HEK293 (cell line): ENCODE data around the gene FAM193B.

Experiments used
- CTCF ChIA-PET: fragments of 350-600 bp; formaldehyde crosslinking; extraction: SDS; loops from one replicate; lab custom pipeline; 2021; ENCODE audit warnings: antibody characterized with exemption; lab: Yijun Ruan, JAX
- POLR2A ChIA-PET: fragments of 300-600 bp; formaldehyde crosslinking; extraction: SDS; loops from one replicate; lab custom pipeline; 2020; ENCODE audit warnings: antibody characterized with exemption, inconsistent platforms; lab: Yijun Ruan, JAX
- H3K27ac ChIP-seq: fragments of 200-500 bp; sonication (Bioruptor generic); 2 replicates; pipeline ENCODE4 v1.5.1; 2014; ENCODE audit warnings: low read depth, low read length, control low read depth, inconsistent platforms; ENCODE audit errors: extremely low read depth
- H3K36me3 ChIP-seq, 2 experiments: fragments of 200-500 bp in 1 of 2; sonication (Bioruptor generic) in 1 of 2; 1 replicate in 1 of 2; 2 replicates in 1 of 2; pipeline ENCODE4 v1.5.1; 2014 to 2017; ENCODE audit warnings: inconsistent platforms in 2 of 2, low read length in 2 of 2; ENCODE audit not compliant: control insufficient read depth in 2 of 2, insufficient read depth in 1 of 2
- H3K4me1 ChIP-seq: fragments of 200-500 bp; sonication (Bioruptor generic); 2 replicates; pipeline ENCODE4 v1.5.1; 2014; ENCODE audit warnings: mild to moderate bottlenecking, low read length, inconsistent platforms; ENCODE audit not compliant: control insufficient read depth, insufficient read depth
- H3K4me3 ChIP-seq: 2 replicates; pipeline ENCODE4 v1.5.1; 2011; ENCODE audit warnings: low read depth, mild to moderate bottlenecking, control low read depth, low read length, moderate library complexity
- H3K9me3 ChIP-seq: fragments of 200-500 bp; sonication (Bioruptor generic); 2 replicates; pipeline ENCODE4 v1.5.1; 2014; ENCODE audit warnings: low read depth, low read length, inconsistent platforms; ENCODE audit not compliant: control insufficient read depth, insufficient read depth
- KLF10 ChIP-seq: fragments of 450-650 bp; IDR thresholded peaks from 2 replicates; pipeline ENCODE4 v1.5.1; 2018; ENCODE audit warnings: missing biosample characterization, mild to moderate bottlenecking, missing genetic modification characterization
- KLF16 ChIP-seq: fragments of 450-650 bp; formaldehyde crosslinking; IDR thresholded peaks from 2 replicates; pipeline ENCODE4 v1.5.1; 2017; ENCODE audit warnings: missing biosample characterization, missing genetic modification characterization
- WT1 ChIP-seq: fragments of 450-650 bp; formaldehyde crosslinking; IDR thresholded peaks from 2 replicates; pipeline ENCODE4 v1.5.1; 2016; ENCODE audit warnings: missing biosample characterization, missing genetic modification characterization
- ZBTB1 ChIP-seq: fragments of 450-650 bp; formaldehyde crosslinking; IDR thresholded peaks from 2 replicates; pipeline ENCODE4 v1.5.1; 2016; ENCODE audit warnings: missing biosample characterization, missing genetic modification characterization
- ZBTB48 ChIP-seq: fragments of 450-650 bp; formaldehyde crosslinking; IDR thresholded peaks from 2 replicates; pipeline ENCODE4 v1.5.1; 2016; ENCODE audit warnings: missing biosample characterization, missing genetic modification characterization
- ZNF155 ChIP-seq: fragments of 450-650 bp; formaldehyde crosslinking; IDR thresholded peaks from 2 replicates; pipeline ENCODE4 v1.5.1; 2016; ENCODE audit warnings: missing biosample characterization, missing genetic modification characterization
- ZNF335 ChIP-seq: fragments of 450-650 bp; formaldehyde crosslinking; conservative IDR thresholded peaks from 2 replicates; pipeline ENCODE4 v1.5.1; 2016; ENCODE audit warnings: missing biosample characterization, missing genetic modification characterization
- ZNF350 ChIP-seq: fragments of 450-650 bp; formaldehyde crosslinking; IDR thresholded peaks from 2 replicates; pipeline ENCODE4 v1.5.0; 2017; ENCODE audit warnings: missing biosample characterization, mild to moderate bottlenecking, missing genetic modification characterization
- ZNF501 ChIP-seq: fragments of 450-650 bp; formaldehyde crosslinking; IDR thresholded peaks from 2 replicates; pipeline ENCODE4 v1.5.1; 2016; ENCODE audit warnings: missing biosample characterization, missing genetic modification characterization
- ZNF514 ChIP-seq: fragments of 450-650 bp; formaldehyde crosslinking; IDR thresholded peaks from 2 replicates; pipeline ENCODE4 v1.5.1; 2016; ENCODE audit warnings: missing biosample characterization, missing genetic modification characterization
- ZNF596 ChIP-seq: fragments of 450-650 bp; IDR thresholded peaks from 2 replicates; pipeline ENCODE4 v1.5.0; 2018; ENCODE audit warnings: missing biosample characterization, mild to moderate bottlenecking, missing genetic modification characterization, moderate library complexity
- ZNF76 ChIP-seq: fragments of 450-650 bp; formaldehyde crosslinking; IDR thresholded peaks from 2 replicates; pipeline ENCODE4; 2016; ENCODE audit warnings: low read depth, missing biosample characterization, missing genetic modification characterization, borderline replicate concordance
- ZNF776 ChIP-seq: fragments of 450-650 bp; formaldehyde crosslinking; IDR thresholded peaks from 2 replicates; pipeline ENCODE4 v1.5.0; 2017; ENCODE audit warnings: missing biosample characterization, missing genetic modification characterization, borderline replicate concordance
- TF ChIP-seq, protein P1 (sequence below): fragments of 450-650 bp; formaldehyde crosslinking; IDR thresholded peaks from 2 replicates; pipeline ENCODE4 v1.5.1; 2016; ENCODE audit warnings: missing biosample characterization, missing genetic modification characterization, low read depth
- TF ChIP-seq, protein P2 (sequence below): fragments of 450-650 bp; formaldehyde crosslinking; IDR thresholded peaks from 2 replicates; pipeline ENCODE4 v1.5.1; 2017; ENCODE audit warnings: missing biosample characterization, mild to moderate bottlenecking, missing genetic modification characterization, moderate library complexity
- TF ChIP-seq, protein P3 (sequence below): fragments of 450-650 bp; formaldehyde crosslinking; IDR thresholded peaks from 2 replicates; pipeline ENCODE4 v1.5.1; 2016; ENCODE audit warnings: missing biosample characterization, missing genetic modification characterization
- TF ChIP-seq, protein P4 (sequence below): fragments of 450-650 bp; formaldehyde crosslinking; IDR thresholded peaks from 2 replicates; pipeline ENCODE4 v1.5.1; 2016; ENCODE audit warnings: missing biosample characterization, missing genetic modification characterization
- TF ChIP-seq, protein P5 (sequence below): fragments of 450-650 bp; formaldehyde crosslinking; IDR thresholded peaks from 2 replicates; pipeline ENCODE4 v1.5.1; 2016; ENCODE audit warnings: missing biosample characterization, missing genetic modification characterization
- TF ChIP-seq, protein P6 (sequence below): fragments of 450-650 bp; formaldehyde crosslinking; IDR thresholded peaks from 2 replicates; pipeline ENCODE4 v1.5.1; 2017; ENCODE audit warnings: missing biosample characterization, missing genetic modification characterization
- TF ChIP-seq, protein P7 (sequence below): fragments of 450-650 bp; formaldehyde crosslinking; IDR thresholded peaks from 2 replicates; pipeline ENCODE4 v1.5.1; 2016; ENCODE audit warnings: missing biosample characterization, missing genetic modification characterization

FAM193B gene

DNA sequence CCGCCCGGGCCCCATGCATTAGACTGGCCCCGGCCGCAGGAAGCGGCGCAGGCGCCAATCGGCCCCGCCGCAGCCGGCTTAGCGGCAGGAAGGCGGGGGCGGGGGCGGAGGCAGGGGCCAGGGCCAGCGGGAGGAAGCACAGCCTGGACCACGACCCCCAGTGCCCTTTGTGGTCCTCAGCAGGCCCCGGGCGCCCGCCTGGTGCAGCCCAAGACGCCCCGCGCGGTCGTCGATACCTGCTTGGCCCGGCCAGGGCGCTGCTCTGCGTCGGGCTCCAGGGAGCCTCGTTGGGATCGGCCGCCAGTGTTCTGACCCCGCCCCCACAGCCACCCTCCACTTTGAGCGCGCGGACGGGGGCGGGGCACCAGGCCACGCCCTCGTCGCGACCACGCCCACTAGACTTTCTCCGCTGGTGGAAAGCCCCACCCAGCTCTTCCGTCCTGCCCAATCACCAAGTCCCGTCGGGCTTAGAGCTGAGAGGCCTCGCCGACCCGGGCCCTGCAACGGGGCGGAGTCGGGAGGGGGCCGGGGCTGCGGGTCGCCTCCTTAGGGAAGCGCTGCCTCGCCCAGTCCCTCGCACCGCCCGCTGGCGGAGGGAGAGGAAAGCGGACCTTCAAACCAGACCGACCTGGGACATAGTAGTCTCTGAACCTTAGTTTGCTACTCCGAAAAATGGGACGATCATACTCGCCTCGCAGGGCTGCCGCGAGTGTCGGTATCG is 56.9 kb downstream of the FAM193B start, which contains the start of gene PDLIM7 (continued):
- TF ChIP-seq, protein P1, sequence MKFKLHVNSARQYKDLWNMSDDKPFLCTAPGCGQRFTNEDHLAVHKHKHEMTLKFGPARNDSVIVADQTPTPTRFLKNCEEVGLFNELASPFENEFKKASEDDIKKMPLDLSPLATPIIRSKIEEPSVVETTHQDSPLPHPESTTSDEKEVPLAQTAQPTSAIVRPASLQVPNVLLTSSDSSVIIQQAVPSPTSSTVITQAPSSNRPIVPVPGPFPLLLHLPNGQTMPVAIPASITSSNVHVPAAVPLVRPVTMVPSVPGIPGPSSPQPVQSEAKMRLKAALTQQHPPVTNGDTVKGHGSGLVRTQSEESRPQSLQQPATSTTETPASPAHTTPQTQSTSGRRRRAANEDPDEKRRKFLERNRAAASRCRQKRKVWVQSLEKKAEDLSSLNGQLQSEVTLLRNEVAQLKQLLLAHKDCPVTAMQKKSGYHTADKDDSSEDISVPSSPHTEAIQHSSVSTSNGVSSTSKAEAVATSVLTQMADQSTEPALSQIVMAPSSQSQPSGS (tag by site-specific recombination): no peak
- TF ChIP-seq, protein P2, sequence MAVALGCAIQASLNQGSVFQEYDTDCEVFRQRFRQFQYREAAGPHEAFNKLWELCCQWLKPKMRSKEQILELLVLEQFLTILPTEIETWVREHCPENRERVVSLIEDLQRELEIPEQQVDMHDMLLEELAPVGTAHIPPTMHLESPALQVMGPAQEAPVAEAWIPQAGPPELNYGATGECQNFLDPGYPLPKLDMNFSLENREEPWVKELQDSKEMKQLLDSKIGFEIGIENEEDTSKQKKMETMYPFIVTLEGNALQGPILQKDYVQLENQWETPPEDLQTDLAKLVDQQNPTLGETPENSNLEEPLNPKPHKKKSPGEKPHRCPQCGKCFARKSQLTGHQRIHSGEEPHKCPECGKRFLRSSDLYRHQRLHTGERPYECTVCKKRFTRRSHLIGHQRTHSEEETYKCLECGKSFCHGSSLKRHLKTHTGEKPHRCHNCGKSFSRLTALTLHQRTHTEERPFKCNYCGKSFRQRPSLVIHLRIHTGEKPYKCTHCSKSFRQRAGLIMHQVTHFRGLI: 0 out of 2 replicates have a peak, but pooled peaks have one; percentile 33
- TF ChIP-seq ZNF155 (no peak), KLF10 (peak; percentile 90; the same call in 1 of the 2 replicates), ZNF776 (tag by site-specific recombination) (no peak)

DNA sequence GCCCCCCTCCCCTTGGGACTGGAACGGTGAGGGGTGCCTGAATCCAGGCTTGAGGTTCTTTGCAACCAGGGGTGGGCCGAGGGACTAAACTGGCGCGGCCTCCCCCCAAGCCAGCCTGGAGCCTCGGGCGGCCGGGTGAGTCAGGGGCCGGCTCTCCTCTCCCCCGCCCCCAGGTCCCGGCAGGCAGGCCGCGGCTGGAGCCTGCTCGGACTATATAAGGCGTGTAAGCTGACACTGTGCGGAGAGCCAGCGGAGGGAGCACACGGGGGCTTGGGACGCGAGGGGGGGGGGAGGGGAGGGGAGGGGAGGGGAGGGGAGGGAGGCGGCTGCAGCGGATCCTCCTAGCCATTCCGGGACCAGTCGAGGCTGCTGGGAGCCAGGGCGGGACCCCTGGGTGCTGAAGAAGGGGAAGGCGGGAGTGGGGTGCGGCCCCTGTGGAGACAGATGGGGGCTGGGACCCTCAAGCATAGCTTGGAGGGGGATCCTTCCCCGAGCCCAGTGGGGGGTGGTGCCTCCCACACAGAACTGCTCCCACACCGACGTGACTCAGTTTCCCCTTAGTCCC is 57.6 kb downstream of the FAM193B start:
- peaks cover 20% of the 10 kb centered on the region for H3K4me1 ChIP-seq
- POLR2A ChIA-PET: interaction anchor here (0.6 to 7.0 kb wide), 25 partner anchors 8 to 707 kb away, joined by 3 to 106 read pairs (median 5); partner anchors contain the start of genes B4GALT7, DBN1, DDX41 and GRK6
- peak overlapping the region; percentile 67 for H3K4me3 ChIP-seq
- CTCF ChIA-PET: interaction anchor here (0.6 to 4.0 kb wide), 10 partner anchors 25 to 1569 kb away, joined by 3 to 23 read pairs (median 4); no protein-coding TSS in a partner anchor
- H3K27ac ChIP-seq: peak overlapping the region; percentile 98
- H3K36me3 ChIP-seq: peaks cover 0 to 30% of the 10 kb centered on the region in 2 experiments; a peak in 1 of 3 replicates
- H3K9me3 ChIP-seq: no peaks in the 10 kb centered on the region
- TF ChIP-seq ZNF501 (tag by site-specific recombination) (0 out of 2 replicates have a peak, but pooled peaks have one; percentile 35), WT1 (tag by site-specific recombination) (peak; percentile 67), ZBTB1 (tag by site-specific recombination) (0 out of 2 replicates have a peak, but pooled peaks have one; percentile 20), ZNF335 (tag by site-specific recombination) (peak; percentile 8; the same call in 1 of the 2 replicates), ZNF350 (no peak), ZNF596 (tag by site-specific recombination) (0 out of 2 replicates have a peak, but pooled peaks have one; percentile 48), ZBTB48 (no peak), ZNF514 (tag by site-specific recombination) (no peak), KLF16 (tag by site-specific recombination) (no peak), ZNF76 (tag by site-specific recombination) (peak; percentile 84)
- TF ChIP-seq, protein P3, sequence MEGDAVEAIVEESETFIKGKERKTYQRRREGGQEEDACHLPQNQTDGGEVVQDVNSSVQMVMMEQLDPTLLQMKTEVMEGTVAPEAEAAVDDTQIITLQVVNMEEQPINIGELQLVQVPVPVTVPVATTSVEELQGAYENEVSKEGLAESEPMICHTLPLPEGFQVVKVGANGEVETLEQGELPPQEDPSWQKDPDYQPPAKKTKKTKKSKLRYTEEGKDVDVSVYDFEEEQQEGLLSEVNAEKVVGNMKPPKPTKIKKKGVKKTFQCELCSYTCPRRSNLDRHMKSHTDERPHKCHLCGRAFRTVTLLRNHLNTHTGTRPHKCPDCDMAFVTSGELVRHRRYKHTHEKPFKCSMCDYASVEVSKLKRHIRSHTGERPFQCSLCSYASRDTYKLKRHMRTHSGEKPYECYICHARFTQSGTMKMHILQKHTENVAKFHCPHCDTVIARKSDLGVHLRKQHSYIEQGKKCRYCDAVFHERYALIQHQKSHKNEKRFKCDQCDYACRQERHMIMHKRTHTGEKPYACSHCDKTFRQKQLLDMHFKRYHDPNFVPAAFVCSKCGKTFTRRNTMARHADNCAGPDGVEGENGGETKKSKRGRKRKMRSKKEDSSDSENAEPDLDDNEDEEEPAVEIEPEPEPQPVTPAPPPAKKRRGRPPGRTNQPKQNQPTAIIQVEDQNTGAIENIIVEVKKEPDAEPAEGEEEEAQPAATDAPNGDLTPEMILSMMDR (tag by site-specific recombination): no peak
- TF ChIP-seq, protein P4, sequence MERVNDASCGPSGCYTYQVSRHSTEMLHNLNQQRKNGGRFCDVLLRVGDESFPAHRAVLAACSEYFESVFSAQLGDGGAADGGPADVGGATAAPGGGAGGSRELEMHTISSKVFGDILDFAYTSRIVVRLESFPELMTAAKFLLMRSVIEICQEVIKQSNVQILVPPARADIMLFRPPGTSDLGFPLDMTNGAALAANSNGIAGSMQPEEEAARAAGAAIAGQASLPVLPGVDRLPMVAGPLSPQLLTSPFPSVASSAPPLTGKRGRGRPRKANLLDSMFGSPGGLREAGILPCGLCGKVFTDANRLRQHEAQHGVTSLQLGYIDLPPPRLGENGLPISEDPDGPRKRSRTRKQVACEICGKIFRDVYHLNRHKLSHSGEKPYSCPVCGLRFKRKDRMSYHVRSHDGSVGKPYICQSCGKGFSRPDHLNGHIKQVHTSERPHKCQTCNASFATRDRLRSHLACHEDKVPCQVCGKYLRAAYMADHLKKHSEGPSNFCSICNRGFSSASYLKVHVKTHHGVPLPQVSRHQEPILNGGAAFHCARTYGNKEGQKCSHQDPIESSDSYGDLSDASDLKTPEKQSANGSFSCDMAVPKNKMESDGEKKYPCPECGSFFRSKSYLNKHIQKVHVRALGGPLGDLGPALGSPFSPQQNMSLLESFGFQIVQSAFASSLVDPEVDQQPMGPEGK (tag by site-specific recombination): peak; percentile 94
- TF ChIP-seq, protein P5, sequence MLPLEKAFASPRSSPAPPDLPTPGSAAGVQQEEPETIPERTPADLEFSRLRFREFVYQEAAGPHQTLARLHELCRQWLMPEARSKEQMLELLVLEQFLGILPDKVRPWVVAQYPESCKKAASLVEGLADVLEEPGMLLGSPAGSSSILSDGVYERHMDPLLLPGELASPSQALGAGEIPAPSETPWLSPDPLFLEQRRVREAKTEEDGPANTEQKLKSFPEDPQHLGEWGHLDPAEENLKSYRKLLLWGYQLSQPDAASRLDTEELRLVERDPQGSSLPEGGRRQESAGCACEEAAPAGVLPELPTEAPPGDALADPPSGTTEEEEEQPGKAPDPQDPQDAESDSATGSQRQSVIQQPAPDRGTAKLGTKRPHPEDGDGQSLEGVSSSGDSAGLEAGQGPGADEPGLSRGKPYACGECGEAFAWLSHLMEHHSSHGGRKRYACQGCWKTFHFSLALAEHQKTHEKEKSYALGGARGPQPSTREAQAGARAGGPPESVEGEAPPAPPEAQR: no peak
- TF ChIP-seq, protein P6, sequence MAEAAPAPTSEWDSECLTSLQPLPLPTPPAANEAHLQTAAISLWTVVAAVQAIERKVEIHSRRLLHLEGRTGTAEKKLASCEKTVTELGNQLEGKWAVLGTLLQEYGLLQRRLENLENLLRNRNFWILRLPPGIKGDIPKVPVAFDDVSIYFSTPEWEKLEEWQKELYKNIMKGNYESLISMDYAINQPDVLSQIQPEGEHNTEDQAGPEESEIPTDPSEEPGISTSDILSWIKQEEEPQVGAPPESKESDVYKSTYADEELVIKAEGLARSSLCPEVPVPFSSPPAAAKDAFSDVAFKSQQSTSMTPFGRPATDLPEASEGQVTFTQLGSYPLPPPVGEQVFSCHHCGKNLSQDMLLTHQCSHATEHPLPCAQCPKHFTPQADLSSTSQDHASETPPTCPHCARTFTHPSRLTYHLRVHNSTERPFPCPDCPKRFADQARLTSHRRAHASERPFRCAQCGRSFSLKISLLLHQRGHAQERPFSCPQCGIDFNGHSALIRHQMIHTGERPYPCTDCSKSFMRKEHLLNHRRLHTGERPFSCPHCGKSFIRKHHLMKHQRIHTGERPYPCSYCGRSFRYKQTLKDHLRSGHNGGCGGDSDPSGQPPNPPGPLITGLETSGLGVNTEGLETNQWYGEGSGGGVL (tag by site-specific recombination): peak; percentile 98
- TF ChIP-seq, protein P7, sequence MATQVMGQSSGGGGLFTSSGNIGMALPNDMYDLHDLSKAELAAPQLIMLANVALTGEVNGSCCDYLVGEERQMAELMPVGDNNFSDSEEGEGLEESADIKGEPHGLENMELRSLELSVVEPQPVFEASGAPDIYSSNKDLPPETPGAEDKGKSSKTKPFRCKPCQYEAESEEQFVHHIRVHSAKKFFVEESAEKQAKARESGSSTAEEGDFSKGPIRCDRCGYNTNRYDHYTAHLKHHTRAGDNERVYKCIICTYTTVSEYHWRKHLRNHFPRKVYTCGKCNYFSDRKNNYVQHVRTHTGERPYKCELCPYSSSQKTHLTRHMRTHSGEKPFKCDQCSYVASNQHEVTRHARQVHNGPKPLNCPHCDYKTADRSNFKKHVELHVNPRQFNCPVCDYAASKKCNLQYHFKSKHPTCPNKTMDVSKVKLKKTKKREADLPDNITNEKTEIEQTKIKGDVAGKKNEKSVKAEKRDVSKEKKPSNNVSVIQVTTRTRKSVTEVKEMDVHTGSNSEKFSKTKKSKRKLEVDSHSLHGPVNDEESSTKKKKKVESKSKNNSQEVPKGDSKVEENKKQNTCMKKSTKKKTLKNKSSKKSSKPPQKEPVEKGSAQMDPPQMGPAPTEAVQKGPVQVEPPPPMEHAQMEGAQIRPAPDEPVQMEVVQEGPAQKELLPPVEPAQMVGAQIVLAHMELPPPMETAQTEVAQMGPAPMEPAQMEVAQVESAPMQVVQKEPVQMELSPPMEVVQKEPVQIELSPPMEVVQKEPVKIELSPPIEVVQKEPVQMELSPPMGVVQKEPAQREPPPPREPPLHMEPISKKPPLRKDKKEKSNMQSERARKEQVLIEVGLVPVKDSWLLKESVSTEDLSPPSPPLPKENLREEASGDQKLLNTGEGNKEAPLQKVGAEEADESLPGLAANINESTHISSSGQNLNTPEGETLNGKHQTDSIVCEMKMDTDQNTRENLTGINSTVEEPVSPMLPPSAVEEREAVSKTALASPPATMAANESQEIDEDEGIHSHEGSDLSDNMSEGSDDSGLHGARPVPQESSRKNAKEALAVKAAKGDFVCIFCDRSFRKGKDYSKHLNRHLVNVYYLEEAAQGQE: 0 out of 2 replicates have a peak, but pooled peaks have one; percentile 6
